ENCODE data around the gene GAK. TPM values are rescaled to one million over a fixed set of nuclear protein-coding genes. Genes with fewer than 3 reads are reported as not detected.

GAK gene
- total and polyA plus RNA-seq, 5 donors from 2014 or later = 37.5 to 254 (median 40.0) TPM

DNA sequence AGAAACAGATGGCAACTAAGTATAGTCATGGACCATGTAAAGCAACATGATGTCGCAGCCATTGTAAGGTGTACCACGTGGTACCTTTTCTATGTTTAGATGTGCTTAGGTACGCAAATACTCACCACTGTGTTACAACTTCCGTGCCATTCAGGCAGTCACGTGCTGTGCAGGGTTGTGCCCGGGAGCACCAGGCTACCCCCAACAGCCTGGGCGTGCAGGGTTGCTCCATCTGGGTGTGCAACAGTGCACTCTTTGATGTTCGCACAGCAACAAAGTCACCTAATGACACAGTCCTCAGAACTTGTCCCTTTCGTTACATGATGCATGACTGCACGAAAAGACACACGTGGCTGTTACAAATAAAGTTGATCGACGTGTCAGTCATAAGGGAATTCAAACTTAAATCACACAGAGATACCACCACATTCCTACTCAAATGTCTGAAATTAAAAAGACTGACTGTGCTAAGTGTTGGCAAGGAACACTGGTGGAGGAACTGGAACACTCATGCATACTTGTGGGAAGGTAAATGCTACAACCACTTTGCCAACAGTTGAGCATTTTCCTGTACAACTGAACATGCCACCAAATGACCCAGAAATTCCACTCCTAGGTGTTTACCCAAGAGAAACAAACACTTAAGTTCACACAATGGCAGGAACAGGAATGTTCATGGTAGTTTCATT, 130.5 kb downstream of the GAK start:
- peaks cover 16% of the 10 kb centered on the region for H3K4me1 ChIP-seq (ENCODE audit: control insufficient read depth, insufficient read depth, low read length, poor library complexity, severe bottlenecking)
- Mint-ChIP-seq H3K36me3 (no peaks in the 10 kb centered on the region), H3K9me3 (peaks cover 0 to 3% (median 0%) of the 10 kb centered on the region in 7 donors), H3K27me3 (peaks cover 10% of the 10 kb centered on the region), H3K4me3 (no peak overlapping the region), H3K4me1 (peaks cover 6 to 23% (median 13%) of the 10 kb centered on the region in 4 donors), H3K27ac (peak overlapping the region in 1 of 3 donors; percentile 52)
- DNase-seq (no peak), ATAC-seq (ENCODE audit: low read depth in 2 of 2) (no peak)
- H3K27ac ChIP-seq (ENCODE audit: insufficient read depth, low read length, poor library complexity, severe bottlenecking) = no peak overlapping the region
- H3K36me3 ChIP-seq (ENCODE audit: control insufficient read depth, insufficient read depth, low read length) = no peaks in the 10 kb centered on the region
- H3K9me3 ChIP-seq (ENCODE audit: control insufficient read depth in 2 of 2, low read length in 2 of 2) = no peaks in the 10 kb centered on the region
- H3K4me3 ChIP-seq (ENCODE audit: low read depth, low read length) = no peak overlapping the region
- H3K27me3 ChIP-seq (ENCODE audit: control insufficient read depth, insufficient read depth, low read length) = peaks cover 7% of the 10 kb centered on the region

Other genes with a start within 250 kb of the GAK start
- 2.6 TPM for gene SLC49A3, start 243.2 kb downstream of the GAK start, total RNA-seq
- under 1 TPM; 0.32 to 0.84 (median 0.59) TPM for gene SLC49A3, start 243.2 kb downstream of the GAK start, polyA plus RNA-seq
- gene PCGF3, start 226.5 kb downstream of the GAK start, total RNA-seq = 71.8 TPM
- 1 to 10 TPM; 3.2 to 6.1 (median 4.6) TPM for gene PCGF3, start 226.5 kb downstream of the GAK start, polyA plus RNA-seq
- gene CPLX1, start 106.2 kb downstream of the GAK start, total RNA-seq = 0.62 TPM
- under 1 TPM in 1 of 4 donors, not detected in 3; 0.16 TPM for gene CPLX1, start 106.2 kb downstream of the GAK start, polyA plus RNA-seq
- gene TMEM175, start 144 bp upstream of the GAK start, total RNA-seq = 46.0 TPM
- 10 to 100 TPM; 12.1 to 17.5 (median 14.1) TPM for gene TMEM175, start 144 bp upstream of the GAK start, polyA plus RNA-seq
- gene DGKQ, start 41.3 kb upstream of the GAK start, total RNA-seq = 22.5 TPM
- gene DGKQ, start 41.3 kb upstream of the GAK start, polyA plus RNA-seq = 1 to 10 TPM; 2.4 to 5.4 (median 3.1) TPM
- 55.5 TPM for gene IDUA, start 54.7 kb upstream of the GAK start, total RNA-seq
- gene IDUA, start 54.7 kb upstream of the GAK start, polyA plus RNA-seq = 10 to 100 TPM in 1 of 4 donors, 1 to 10 TPM in 3; 7.5 to 13.1 (median 8.5) TPM
- gene SLC26A1, start 61.1 kb upstream of the GAK start, total RNA-seq = 0.37 TPM
- 1 to 10 TPM in 2 of 4 donors, under 1 TPM in 2; 0.42 to 1.7 (median 1.0) TPM for gene SLC26A1, start 61.1 kb upstream of the GAK start, polyA plus RNA-seq
- 14.3 TPM for gene FGFRL1, start 79.3 kb upstream of the GAK start, total RNA-seq
- gene FGFRL1, start 79.3 kb upstream of the GAK start, polyA plus RNA-seq = 1 to 10 TPM in 1 of 4 donors, under 1 TPM in 3; 0.27 to 1.6 (median 0.33) TPM
- 3.2 TPM for gene RNF212, start 181.2 kb upstream of the GAK start, total RNA-seq
- gene RNF212, start 181.2 kb upstream of the GAK start, polyA plus RNA-seq = 1 to 10 TPM; 2.8 to 5.4 (median 3.2) TPM
- gene SPON2, start 240.3 kb upstream of the GAK start, total RNA-seq = 23.9 TPM
- 1 to 10 TPM; 3.4 to 8.1 (median 6.2) TPM for gene SPON2, start 240.3 kb upstream of the GAK start, polyA plus RNA-seq